ENCODE measurements around the gene CTTNBP2NL. TPM values are rescaled to one million over a fixed set of nuclear protein-coding genes. Genes with fewer than 3 reads are reported as not detected.

CTTNBP2NL gene
- total and polyA plus RNA-seq, 2 experiments from 2014 or later: 18.5 to 31.0 TPM

DNA sequence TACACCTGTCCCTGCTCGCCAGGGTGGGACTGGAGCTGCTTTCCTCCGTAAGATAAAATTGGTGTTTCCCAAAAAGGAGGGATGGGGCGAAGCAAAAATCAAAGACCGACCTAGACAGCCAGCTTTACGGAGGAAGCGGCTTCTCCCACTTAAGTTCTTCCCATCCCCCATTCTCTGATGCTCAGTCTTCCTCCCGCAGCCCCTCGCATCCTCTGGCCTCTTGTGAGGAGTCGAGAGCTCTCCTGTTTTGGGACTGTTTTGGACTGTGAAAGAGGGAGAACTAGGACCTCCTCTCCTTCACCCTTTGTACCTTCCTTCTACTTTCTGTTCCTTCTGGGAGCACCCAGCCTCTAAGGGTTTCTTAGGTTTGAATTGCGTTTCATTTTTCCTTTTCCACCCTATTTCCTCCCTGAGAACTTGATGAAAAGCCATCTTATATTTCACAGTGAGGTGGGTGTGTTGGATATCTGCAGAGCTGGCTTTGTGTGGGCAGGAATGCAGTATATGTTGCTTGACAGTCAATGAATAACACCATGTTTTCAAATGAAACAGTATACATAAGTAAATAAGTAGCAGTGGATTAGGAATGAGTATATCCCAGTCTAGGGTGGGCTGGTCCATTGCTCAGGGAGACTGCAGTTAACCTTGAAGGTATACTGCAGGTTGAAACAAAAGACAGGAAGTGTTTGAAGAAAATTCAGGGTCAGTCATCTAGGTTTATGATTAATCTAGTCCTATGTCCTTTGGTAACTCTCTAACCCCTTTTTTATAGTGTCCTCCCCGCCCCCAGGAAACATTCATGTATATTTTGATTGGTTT lies 848 bp downstream of the CTTNBP2NL start:
- H3F3A ChIP-seq (replicated peaks; ENCODE audit: low read depth): no peaks in the 10 kb centered on the region
- peak overlapping the region; percentile 94 for H3K4me3 ChIP-seq
- TF ChIP-seq CREB1 (CRISPR knock-in tag; IDR thresholded peaks at IDR 0.05; ENCODE audit: low read depth) (no peak), ZNF462 (CRISPR knock-in tag; IDR thresholded peaks at IDR 0.05) (no peak), NANOG (IDR thresholded peaks at IDR 0.05; ENCODE audit: borderline replicate concordance) (no peak), ETS1 (IDR thresholded peaks at IDR 0.05) (no peak), EZH2 (IDR thresholded peaks at IDR 0.05; ENCODE audit: low read depth, unreplicated experiment) (no peak), STAT1 (IDR thresholded peaks at IDR 0.05; ENCODE audit: unreplicated experiment) (no peak), EZH2phosphoT487 (IDR thresholded peaks at IDR 0.05; ENCODE audit: unreplicated experiment) (no peak), JUNB (IDR thresholded peaks at IDR 0.05; ENCODE audit: unreplicated experiment) (no peak), POLR2AphosphoS5 (IDR thresholded peaks at IDR 0.05; ENCODE audit: low read depth) (no peak)
- TF ChIP-seq, protein P1, sequence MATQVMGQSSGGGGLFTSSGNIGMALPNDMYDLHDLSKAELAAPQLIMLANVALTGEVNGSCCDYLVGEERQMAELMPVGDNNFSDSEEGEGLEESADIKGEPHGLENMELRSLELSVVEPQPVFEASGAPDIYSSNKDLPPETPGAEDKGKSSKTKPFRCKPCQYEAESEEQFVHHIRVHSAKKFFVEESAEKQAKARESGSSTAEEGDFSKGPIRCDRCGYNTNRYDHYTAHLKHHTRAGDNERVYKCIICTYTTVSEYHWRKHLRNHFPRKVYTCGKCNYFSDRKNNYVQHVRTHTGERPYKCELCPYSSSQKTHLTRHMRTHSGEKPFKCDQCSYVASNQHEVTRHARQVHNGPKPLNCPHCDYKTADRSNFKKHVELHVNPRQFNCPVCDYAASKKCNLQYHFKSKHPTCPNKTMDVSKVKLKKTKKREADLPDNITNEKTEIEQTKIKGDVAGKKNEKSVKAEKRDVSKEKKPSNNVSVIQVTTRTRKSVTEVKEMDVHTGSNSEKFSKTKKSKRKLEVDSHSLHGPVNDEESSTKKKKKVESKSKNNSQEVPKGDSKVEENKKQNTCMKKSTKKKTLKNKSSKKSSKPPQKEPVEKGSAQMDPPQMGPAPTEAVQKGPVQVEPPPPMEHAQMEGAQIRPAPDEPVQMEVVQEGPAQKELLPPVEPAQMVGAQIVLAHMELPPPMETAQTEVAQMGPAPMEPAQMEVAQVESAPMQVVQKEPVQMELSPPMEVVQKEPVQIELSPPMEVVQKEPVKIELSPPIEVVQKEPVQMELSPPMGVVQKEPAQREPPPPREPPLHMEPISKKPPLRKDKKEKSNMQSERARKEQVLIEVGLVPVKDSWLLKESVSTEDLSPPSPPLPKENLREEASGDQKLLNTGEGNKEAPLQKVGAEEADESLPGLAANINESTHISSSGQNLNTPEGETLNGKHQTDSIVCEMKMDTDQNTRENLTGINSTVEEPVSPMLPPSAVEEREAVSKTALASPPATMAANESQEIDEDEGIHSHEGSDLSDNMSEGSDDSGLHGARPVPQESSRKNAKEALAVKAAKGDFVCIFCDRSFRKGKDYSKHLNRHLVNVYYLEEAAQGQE (IDR thresholded peaks at IDR 0.05; ENCODE audit: unreplicated experiment): no peak
- DNase-seq (ENCODE audit: low spot score) (peak; percentile 54), ATAC-seq (peak; percentile 8)
- H3K79me2 ChIP-seq (replicated peaks; ENCODE audit: insufficient read depth): peaks cover 57% of the 10 kb centered on the region
- peaks cover 22% of the 10 kb centered on the region; the same call in 1 of the 2 replicates for H4K20me1 ChIP-seq (replicated peaks; ENCODE audit: insufficient read depth)
- H3K4me2 ChIP-seq: peak overlapping the region; percentile 87
- Mint-ChIP-seq H3K36me3 (ENCODE audit: low read depth) (no peaks in the 10 kb centered on the region), H3K27me3 (ENCODE audit: insufficient read depth, low read depth, poor library complexity) (peaks cover 2% of the 10 kb centered on the region), H3K27ac (peak overlapping the region; percentile 99), H3K4me1 (peaks cover 46% of the 10 kb centered on the region), H3K9me3 (no peaks in the 10 kb centered on the region), H3K4me3 (peak overlapping the region; percentile 98)
- H2AFZ ChIP-seq: no peak overlapping the region; the same call in 1 of the 2 replicates
- H3K4me1 ChIP-seq (ENCODE audit: insufficient read depth): peaks cover 34% of the 10 kb centered on the region
- peak overlapping the region; percentile 92 for H3K27ac ChIP-seq (ENCODE audit: low read depth)
- no peaks in the 10 kb centered on the region for H3K36me3 ChIP-seq (ENCODE audit: insufficient read depth)
- H3K9me2 ChIP-seq (ENCODE audit: insufficient read depth): no peaks in the 10 kb centered on the region
- H3K27me3 ChIP-seq (ENCODE audit: insufficient read depth): no peaks in the 10 kb centered on the region
